Large intestine (tissue), 3 donors: ENCODE measurements around the gene GPR162. TPM values are rescaled to one million over a fixed set of nuclear protein-coding genes. Genes with fewer than 3 reads are reported as not detected.

Experiments
- DNase-seq, 2 donors: peaks; one replicate each; pipeline versions ENCODE4 v3.0.0 to v3.0.0-alpha.2; 2013
- H3K27ac ChIP-seq: one replicate; pipeline ENCODE4 v1.5.1; 2013; ENCODE audit warnings: low read length
- H3K27me3 ChIP-seq: 2 replicates; pipeline ENCODE4 v1.6.1; 2013; ENCODE audit warnings: low read length; ENCODE audit not compliant: control insufficient read depth, insufficient read depth
- H3K36me3 ChIP-seq: 2 replicates; pipeline ENCODE4 v1.6.1; 2013; ENCODE audit warnings: low read length; ENCODE audit not compliant: control insufficient read depth, insufficient read depth
- H3K4me1 ChIP-seq: one replicate; pipeline ENCODE4 v1.6.1; 2013; ENCODE audit warnings: low read length; ENCODE audit not compliant: control insufficient read depth, insufficient read depth
- H3K4me3 ChIP-seq: one replicate; pipeline ENCODE4 v1.5.1; 2013; ENCODE audit warnings: low read length
- H3K9me3 ChIP-seq: one replicate; pipeline ENCODE4 v1.6.1; 2013; ENCODE audit warnings: mild to moderate bottlenecking, low read depth, low read length, moderate library complexity; ENCODE audit not compliant: control insufficient read depth
- WGBS: methylation state at CpG from one replicate; pipeline ENCODE4 v1.1.5; 2013; ENCODE audit warnings: low lambda C conversion rate; ENCODE audit not compliant: insufficient coverage; 5-methylcytosine and 5-hydroxymethylcytosine counted together
- polyA plus RNA-seq: library from polyadenylated mRNA; unstranded; fragments of 120-200 nt; gene quantifications from one replicate; pipeline ENCODE4 v1.2.1, GENCODE V29; 2013

Gene GPR162
- polyA plus RNA-seq, 1 donor: 7.9 TPM

DNA sequence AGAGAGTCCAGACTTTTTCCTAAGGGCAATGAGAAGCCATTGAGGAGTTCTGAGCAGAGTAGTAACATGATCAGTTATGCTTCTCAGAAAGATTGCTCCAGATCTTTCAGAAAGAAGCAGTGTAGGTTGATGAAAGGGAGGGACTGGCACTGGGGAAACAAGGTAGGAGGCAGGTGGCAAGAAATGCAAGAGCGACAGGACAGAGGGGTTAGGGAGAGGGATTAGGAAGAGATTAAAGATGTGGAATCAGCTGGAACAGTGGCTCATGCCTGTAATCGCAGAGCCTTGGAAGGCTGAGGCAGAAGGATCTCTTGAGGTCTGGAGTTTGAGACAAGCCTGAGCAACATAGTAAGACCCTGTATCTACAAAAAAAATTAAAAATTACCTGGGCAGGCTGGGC, 26.1 kb downstream of the GPR162 start:
- Histone ChIP-seq H3K27ac (no peak overlapping the region), H3K4me1 (peaks cover 21% of the 10 kb centered on the region), H3K9me3 (no peaks in the 10 kb centered on the region), H3K27me3 (no peaks in the 10 kb centered on the region), H3K4me3 (no peak overlapping the region), H3K36me3 (peaks cover 55% of the 10 kb centered on the region)
- WGBS: 92% methylated on average over 1 of the region's 2 CpGs
- no peak for DNase-seq

DNA sequence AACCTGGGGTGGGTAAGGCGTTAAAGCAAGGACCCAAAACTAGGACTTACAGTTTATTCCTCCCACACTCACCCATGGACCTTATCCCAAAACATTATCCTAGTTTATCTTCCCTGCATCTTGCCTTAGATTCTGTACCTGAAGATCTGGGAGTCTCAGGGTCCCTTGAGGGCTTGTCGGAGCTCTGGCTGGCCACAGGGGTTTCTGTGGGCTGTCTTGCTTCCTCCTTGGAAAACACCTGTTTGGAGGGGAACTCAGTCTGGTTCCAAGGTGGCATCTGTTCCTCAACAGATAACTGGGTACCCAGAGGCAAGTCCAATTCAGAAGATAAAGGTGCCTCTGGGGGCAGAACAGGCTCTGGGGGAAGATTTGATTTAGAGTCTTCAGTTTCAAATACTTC, 27.8 kb downstream of the GPR162 start:
- WGBS: no CpG with 5 or more reads among the region's 2 CpGs
- Histone ChIP-seq H3K9me3 (no peaks in the 10 kb centered on the region), H3K4me1 (peaks cover 32% of the 10 kb centered on the region), H3K36me3 (peaks cover 49% of the 10 kb centered on the region), H3K4me3 (no peak overlapping the region), H3K27me3 (no peaks in the 10 kb centered on the region), H3K27ac (no peak overlapping the region)
- no peak for DNase-seq

DNA sequence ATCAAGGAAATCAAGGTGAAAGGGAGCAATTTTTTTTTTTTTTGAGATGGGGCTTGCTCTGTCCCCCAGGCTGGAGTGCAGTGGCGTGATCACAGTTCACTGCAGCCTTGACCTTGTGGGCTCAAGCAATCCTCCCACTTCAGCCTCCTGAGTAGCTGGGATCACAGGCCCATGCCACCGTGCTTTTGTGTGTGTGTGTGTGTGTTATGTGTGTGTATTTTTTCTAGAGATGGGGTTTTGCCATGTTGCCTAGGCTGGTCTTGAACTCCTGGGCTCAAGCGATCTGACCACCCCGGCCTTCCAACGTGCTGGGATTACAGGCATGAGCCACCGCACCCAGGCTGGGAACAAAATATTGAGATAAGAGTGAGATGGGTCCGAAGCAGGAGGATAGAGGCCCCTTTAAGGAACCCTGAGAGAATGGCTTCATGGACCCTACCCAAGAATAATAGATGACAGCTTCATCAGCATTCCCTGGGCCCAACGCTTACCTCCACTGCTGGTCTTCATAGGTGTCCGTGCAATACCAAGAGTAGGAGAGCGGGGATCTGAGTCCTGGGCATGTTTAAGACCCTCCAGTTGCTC, 28.4 kb downstream of the GPR162 start:
- H3K4me3 ChIP-seq: peak overlapping the region; percentile 89
- no peaks in the 10 kb centered on the region for H3K9me3 ChIP-seq
- no peaks in the 10 kb centered on the region for H3K27me3 ChIP-seq
- no CpG with 5 or more reads among the region's 10 CpGs for WGBS
- DNase-seq: no peak
- H3K4me1 ChIP-seq: peaks cover 32% of the 10 kb centered on the region
- H3K36me3 ChIP-seq: peaks cover 49% of the 10 kb centered on the region
- H3K27ac ChIP-seq: peak overlapping the region; percentile 99

DNA sequence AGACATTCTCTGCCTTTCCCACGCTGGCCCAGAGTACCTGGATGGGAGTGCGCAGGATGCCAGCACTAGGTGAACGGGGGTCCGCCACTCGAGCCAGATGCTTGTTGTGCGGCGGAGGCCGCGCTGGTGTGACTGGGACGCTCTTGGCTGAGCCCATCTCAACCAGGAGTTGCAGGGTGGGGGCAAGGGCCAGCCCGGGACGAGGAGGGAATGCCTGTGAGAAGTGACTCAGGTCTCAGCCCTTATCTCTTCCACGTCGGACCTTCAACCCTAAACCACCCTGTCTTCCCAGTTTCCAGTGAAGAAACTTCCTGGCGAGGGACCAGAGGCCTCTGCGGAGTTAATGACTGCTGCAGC, 29.2 kb downstream of the GPR162 start:
- Histone ChIP-seq H3K27me3 (no peaks in the 10 kb centered on the region), H3K27ac (peak overlapping the region; percentile 99), H3K9me3 (no peaks in the 10 kb centered on the region), H3K36me3 (peaks cover 48% of the 10 kb centered on the region), H3K4me3 (peak overlapping the region; percentile 89), H3K4me1 (peaks cover 32% of the 10 kb centered on the region)
- no CpG with 5 or more reads among the region's 16 CpGs for WGBS
- DNase-seq: peak; percentile 95 to 97

DNA sequence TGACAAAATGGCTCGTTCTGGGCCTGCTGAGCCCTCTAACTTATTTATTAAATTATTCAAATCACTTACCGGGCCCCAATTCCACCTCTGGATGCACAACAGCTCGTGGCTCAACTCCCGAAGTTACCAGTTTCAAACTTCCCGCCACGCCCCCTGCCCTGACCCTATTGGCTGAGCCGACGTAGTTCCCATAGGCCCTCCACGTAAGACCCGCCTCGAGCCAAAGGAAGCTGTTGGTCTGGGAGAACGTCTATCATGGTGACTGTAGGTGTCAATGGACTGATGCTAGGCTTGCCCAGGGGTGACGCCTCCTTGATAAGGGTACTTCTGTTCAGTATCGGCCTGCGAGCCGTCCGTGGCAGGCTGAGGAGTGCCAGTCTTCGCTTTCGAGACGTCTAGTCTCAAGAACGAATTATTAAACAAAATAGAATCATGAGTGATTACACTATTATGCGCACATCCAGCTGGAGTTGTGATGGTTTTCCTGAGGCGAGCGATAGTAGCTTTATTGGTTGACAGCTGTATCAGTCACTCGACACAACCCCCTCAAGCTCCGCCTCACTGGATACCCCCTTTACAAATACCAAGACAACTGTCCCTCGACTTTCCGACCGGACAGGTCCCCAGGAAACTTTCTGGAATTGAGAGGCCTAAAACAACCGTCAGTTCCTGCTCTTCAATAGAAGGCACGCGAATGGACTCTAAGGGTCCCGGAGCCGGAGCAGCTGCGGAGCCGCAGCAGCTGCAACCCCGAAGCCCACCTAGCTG, 29.7 kb downstream of the GPR162 start, which contains the start of gene CDCA3:
Gene CDCA3 (minus strand): TSS at position 134 of the 768 bp plus-strand sequence. CDS start 334 bp downstream, outside the sequence.
- no CpG with 5 or more reads among the region's 37 CpGs for WGBS
- Histone ChIP-seq H3K27me3 (no peaks in the 10 kb centered on the region), H3K27ac (peak within 1 kb of the TSS; percentile 99), H3K4me1 (peaks cover 32% of the 10 kb centered on the region), H3K4me3 (peak within 1 kb of the TSS; percentile 89), H3K9me3 (no peaks in the 10 kb centered on the region), H3K36me3 (peaks cover 48% of the 10 kb centered on the region)
- DNase-seq: peak; percentile 98 to 99

DNA sequence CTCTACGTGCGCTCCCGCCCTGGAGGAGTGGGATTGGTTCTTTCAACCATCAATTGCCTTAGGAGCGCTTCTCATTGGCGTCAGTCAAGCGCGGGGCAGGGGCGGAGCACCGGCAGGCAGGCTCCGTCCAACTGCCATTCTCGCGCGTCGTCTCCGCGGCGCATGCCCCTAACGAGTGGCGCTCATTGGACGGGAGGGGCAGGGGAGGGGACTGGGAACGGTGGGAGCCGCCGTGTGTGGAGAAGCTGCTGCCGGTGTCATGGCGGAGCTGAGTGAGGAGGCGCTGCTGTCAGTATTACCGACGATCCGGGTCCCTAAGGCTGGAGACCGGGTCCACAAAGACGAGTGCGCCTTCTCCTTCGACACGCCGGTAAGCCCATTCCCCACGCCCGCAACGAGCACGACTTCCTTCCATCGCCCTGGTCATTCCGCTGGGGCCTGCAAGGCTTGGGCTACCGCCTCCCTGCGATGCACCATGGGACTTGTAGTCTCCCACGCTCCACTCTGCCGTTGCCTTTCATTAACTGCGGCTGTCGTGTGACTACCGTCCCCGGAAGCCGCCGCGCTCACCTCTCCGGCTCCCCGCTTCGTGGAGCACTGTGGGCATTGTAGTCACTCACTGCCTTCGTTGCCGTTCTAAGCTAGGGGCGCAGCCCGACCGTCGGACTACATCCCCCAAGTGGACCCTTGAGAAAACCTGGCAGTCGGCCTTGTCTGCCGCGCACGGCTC, 30.5 kb downstream of the GPR162 start, which contains the start of gene USP5:
Gene USP5 (plus strand): TSS at position 230 of the 730 bp plus-strand sequence. CDS start 30 bp downstream, at position 260.
- H3K4me1 ChIP-seq: peaks cover 32% of the 10 kb centered on the region
- H3K4me3 ChIP-seq: peak within 1 kb of the TSS; percentile 89
- WGBS: no CpG with 5 or more reads among the region's 65 CpGs
- H3K9me3 ChIP-seq: no peaks in the 10 kb centered on the region
- peaks cover 48% of the 10 kb centered on the region for H3K36me3 ChIP-seq
- peak; percentile 100 for DNase-seq
- no peaks in the 10 kb centered on the region for H3K27me3 ChIP-seq
- peak within 1 kb of the TSS; percentile 99 for H3K27ac ChIP-seq

DNA sequence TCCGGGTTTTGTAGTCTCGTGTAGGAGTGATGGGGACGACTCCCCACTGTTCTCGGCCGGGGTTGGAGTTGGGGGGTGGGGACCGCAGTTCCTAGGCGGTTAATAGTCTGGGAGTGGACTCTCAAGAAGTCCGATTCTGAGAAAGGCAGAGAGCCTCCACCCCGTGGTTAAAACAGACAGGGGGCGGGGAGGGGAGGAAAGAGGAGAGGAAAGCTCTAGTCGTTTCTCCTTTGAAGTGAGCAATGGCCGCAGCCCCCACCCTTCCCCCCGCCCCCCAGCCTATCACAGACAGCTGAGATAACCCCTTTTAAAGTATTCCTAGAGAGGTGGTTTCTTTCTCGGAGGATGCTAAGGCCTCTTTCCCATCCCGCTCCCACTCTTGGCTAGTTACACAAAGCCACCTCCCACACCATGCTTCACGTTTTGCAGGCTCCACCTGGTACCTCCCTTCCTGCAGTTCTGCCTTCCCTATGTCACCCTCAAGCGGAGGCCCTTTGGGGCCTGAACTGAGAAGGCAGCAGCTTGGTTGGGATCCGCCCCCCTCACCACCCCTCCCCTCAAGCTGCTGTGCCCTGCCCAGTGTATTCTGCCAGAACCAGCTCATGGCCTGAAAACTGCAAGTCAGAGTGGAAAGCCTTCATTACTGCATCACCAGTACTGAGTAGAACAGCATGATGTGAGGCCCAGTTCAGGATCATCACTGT, 31.2 kb downstream of the GPR162 start:
- DNase-seq: peak; percentile 65 to 74
- Histone ChIP-seq H3K36me3 (peaks cover 48% of the 10 kb centered on the region), H3K4me1 (peaks cover 32% of the 10 kb centered on the region), H3K27me3 (no peaks in the 10 kb centered on the region), H3K9me3 (no peaks in the 10 kb centered on the region), H3K27ac (peak overlapping the region; percentile 76), H3K4me3 (peak overlapping the region; percentile 89)
- WGBS: 0% methylated on average over 3 of the region's 18 CpGs

DNA sequence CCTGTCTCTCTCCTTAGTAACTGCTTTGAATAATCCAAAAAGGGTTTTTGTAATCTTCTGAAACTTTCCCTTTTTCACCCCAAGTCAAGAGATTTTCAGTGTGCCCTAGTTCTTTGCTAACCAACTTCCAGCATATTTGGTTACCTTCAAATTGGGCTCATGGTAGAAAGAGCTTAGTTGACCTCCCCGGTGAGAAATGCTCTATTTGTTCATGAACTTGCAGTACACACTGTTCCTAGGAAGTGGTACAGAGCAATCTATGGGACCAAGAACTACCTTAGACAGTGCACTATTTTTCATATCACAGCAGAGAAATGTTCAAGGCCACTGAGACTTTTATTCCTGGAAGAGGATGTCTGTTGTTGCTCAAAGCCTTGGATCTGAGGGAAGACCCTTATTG, 32.0 kb downstream of the GPR162 start:
- DNase-seq: no peak
- no CpG with 5 or more reads among the region's 1 CpG for WGBS
- H3K27ac ChIP-seq: peak overlapping the region; percentile 76
- H3K4me3 ChIP-seq: no peak overlapping the region
- no peaks in the 10 kb centered on the region for H3K9me3 ChIP-seq
- peaks cover 32% of the 10 kb centered on the region for H3K4me1 ChIP-seq
- peaks cover 51% of the 10 kb centered on the region for H3K36me3 ChIP-seq
- no peaks in the 10 kb centered on the region for H3K27me3 ChIP-seq

DNA sequence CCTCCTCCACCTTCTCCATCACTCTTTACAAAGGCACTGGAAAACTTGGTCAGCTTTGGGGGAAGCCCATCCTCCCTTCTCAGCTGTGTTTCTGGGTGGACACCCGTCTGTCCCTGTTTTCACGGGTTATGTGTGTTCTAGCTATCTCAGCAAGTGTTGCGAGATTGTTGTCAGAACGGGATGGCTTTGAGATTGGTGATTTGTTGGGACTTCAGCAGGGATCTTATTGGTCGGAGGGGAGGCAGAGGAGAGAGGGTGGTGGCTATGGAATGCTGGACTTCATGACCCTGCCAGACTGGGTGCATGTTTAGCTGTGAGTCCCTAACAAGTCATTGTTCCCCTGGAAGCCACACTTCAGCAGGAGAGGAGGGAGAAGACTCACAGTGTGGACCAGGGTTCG, 32.4 kb downstream of the GPR162 start:
- no peak for DNase-seq
- Histone ChIP-seq H3K27me3 (no peaks in the 10 kb centered on the region), H3K27ac (no peak overlapping the region), H3K36me3 (peaks cover 52% of the 10 kb centered on the region), H3K9me3 (no peaks in the 10 kb centered on the region), H3K4me1 (peaks cover 32% of the 10 kb centered on the region), H3K4me3 (no peak overlapping the region)
- WGBS: no CpG with 5 or more reads among the region's 6 CpGs

DNA sequence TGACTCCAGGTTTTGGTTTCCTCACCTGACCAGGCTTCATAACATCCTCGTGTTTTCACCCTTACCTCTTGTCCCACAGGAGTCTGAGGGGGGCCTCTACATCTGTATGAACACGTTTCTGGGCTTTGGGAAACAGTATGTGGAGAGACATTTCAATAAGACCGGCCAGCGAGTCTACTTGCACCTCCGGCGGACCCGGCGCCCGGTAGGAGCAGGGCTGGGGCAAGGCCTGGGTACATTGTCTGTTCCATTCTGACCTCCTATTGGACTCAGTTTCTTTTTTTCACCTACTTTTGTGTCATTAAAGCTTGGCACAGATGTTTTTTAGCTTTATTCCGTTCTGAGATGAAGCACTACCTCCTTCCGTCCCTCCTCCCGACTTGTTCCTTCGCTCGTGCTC, 33.7 kb downstream of the GPR162 start:
- peaks cover 19% of the 10 kb centered on the region for H3K4me1 ChIP-seq
- H3K27ac ChIP-seq: no peak overlapping the region
- H3K36me3 ChIP-seq: peaks cover 55% of the 10 kb centered on the region
- H3K27me3 ChIP-seq: no peaks in the 10 kb centered on the region
- H3K9me3 ChIP-seq: no peaks in the 10 kb centered on the region
- no peak for DNase-seq
- 93% methylated on average over 3 of the region's 14 CpGs for WGBS
- H3K4me3 ChIP-seq: no peak overlapping the region
